Adrenal gland (tissue), 5 donors: ENCODE results near the gene PRDM16.

Experiments used
- CTCF ChIP-seq, 6 experiments: fragments of 450-650 bp in 4 of 6; fragments of 200-600 bp in 2 of 6; sonication (generic) in 1 of 6; IDR thresholded peaks; 1 replicate in 5 of 6; 2 replicates in 1 of 6; pipeline versions ENCODE4 v1.5.1 to v1.8.0; 2016 to 2021; ENCODE audit warnings: antibody characterized with exemption in 6 of 6, mild to moderate bottlenecking in 2 of 6, moderate library complexity in 1 of 6
- POLR2A ChIP-seq, 2 donors: fragments of 450-650 bp; IDR thresholded peaks; one replicate each; pipeline ENCODE4 v1.6.1; 2017; ENCODE audit warnings: antibody characterized with exemption in 2 of 2, mild to moderate bottlenecking in 2 of 2, moderate library complexity in 1 of 2
- donor health status: DM: no; HTN: no; CAD: no.

GRCh38 chr1:3346478-3346877 lies 277.5 kb downstream of the PRDM16 start:
- TF ChIP-seq POLR2A (IDR thresholded peaks at IDR 0.05) (no peak), CTCF (IDR thresholded peaks at IDR 0.05) (no peak)
